Uterus (tissue), 2 donors: ENCODE measurements around the gene RGS7.

Experiments
- POLR2A ChIP-seq, 2 donors: fragments of 450-650 bp; IDR thresholded peaks; one replicate each; pipeline ENCODE4 v1.6.1; 2016; ENCODE audit warnings: antibody characterized with exemption in 2 of 2, mild to moderate bottlenecking in 1 of 2, moderate library complexity in 1 of 2
- TF ChIP-seq, protein P1 (sequence below), 4 experiments: fragments of 200-600 bp in 2 of 4; fragments of 450-650 bp in 2 of 4; sonication (generic) in 2 of 4; IDR thresholded peaks; one replicate each; pipeline ENCODE4 v1.5.1; 2016 to 2019; ENCODE audit warnings: antibody characterized with exemption in 4 of 4, mild to moderate bottlenecking in 2 of 4, moderate library complexity in 1 of 4

- TF ChIP-seq POLR2A (IDR thresholded peaks at IDR 0.05) = no peak
- TF ChIP-seq, protein P1, sequence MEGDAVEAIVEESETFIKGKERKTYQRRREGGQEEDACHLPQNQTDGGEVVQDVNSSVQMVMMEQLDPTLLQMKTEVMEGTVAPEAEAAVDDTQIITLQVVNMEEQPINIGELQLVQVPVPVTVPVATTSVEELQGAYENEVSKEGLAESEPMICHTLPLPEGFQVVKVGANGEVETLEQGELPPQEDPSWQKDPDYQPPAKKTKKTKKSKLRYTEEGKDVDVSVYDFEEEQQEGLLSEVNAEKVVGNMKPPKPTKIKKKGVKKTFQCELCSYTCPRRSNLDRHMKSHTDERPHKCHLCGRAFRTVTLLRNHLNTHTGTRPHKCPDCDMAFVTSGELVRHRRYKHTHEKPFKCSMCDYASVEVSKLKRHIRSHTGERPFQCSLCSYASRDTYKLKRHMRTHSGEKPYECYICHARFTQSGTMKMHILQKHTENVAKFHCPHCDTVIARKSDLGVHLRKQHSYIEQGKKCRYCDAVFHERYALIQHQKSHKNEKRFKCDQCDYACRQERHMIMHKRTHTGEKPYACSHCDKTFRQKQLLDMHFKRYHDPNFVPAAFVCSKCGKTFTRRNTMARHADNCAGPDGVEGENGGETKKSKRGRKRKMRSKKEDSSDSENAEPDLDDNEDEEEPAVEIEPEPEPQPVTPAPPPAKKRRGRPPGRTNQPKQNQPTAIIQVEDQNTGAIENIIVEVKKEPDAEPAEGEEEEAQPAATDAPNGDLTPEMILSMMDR (IDR thresholded peaks at IDR 0.05) = no peak
Observed at GRCh38 chr1:241007668-241008067, 349.3 kb downstream of the RGS7 start.
